SH-SY5Y (cell line): ENCODE data around the gene TBL3.

Experiments
- GATA2 ChIP-seq: IDR thresholded peaks from 2 replicates; pipeline ENCODE4 v1.6.1; 2011; ENCODE audit warnings: mild to moderate bottlenecking, low read depth, low read length
- GATA3 ChIP-seq: IDR thresholded peaks from 2 replicates; pipeline ENCODE4 v1.6.1; 2011; ENCODE audit warnings: low read depth, mild to moderate bottlenecking, low read length, moderate library complexity

DNA sequence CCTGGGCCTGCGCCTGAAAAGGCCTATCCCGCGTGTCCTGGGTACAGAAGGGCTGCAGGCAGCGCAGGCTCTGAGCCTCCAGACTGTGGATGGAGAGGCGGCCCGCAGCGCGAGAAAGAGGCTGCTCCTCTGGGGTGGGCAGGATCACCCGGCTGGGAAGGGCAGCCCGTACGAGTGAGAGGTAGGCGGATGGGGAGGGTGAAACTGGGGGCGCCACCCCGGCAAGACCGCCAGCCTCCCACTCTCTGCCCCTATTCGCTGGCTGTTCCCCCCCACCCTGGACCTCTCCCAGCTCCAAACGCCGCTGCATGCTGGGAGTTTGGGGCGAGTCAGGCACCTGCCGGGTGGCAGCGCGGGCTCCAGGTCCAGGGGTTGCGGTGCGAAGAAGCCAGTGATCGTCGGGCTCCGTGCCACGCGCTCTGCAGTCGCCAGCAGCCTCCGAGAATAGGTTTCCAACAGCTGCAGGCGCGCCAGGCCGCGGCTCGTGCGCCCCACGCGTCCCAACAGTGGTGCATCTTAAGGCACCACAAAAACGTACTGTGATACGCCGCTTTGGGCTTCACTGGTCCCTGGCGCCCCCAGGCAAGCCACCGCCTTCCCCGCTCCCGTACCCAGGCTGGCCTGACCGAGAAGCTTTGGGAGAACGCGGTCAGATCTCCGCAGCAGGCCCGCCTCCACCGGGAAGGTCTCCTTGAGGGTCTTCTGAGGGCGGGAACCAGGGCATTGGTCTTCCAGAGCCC is 8.3 kb downstream of the TBL3 start:
- TF ChIP-seq GATA2 = no peak
- no peak for TF ChIP-seq GATA3
